ENCODE measurements around the gene DIP2C. TPM values are rescaled to one million over a fixed set of nuclear protein-coding genes. Genes with fewer than 3 reads are reported as not detected.

Gene DIP2C
- total RNA-seq, 1 donor: 19.9 TPM

DNA sequence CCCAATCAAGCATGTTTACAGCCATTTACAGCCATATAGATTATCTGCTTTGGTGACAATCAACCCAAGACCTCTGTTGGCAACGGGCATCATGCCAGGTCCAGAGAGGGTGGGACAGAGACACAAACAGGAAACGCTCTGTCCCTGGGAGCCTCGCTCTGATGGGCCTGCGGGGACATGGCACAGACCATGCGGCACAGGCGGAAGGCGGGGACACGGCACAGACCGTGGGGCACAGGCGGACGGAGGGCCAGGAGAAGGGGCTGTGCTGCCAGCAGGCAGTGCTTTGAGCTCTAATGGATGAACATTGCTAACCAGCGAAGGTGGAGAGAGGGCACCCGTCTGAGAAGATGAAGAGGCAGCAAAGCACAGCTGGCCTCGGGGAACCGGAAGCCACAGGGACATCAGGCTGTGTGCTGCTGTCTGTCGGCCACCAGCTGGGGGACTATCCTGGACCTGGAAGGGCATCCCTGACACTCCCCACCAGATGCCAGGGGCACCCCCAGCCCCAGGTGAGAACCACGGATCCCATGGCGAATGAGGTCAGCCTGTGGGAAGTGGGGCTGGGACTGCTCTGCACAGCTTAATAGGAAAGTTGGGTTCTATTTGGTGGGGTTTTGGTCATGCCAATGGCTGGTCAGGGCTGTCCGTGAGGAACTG, 61.0 kb downstream of the DIP2C start:
- DNase-seq (ENCODE audit: low read depth): no peak
- no peak overlapping the region for H3K4me3 ChIP-seq (ENCODE audit: low read depth, low read length)
- TF ChIP-seq, protein P1, sequence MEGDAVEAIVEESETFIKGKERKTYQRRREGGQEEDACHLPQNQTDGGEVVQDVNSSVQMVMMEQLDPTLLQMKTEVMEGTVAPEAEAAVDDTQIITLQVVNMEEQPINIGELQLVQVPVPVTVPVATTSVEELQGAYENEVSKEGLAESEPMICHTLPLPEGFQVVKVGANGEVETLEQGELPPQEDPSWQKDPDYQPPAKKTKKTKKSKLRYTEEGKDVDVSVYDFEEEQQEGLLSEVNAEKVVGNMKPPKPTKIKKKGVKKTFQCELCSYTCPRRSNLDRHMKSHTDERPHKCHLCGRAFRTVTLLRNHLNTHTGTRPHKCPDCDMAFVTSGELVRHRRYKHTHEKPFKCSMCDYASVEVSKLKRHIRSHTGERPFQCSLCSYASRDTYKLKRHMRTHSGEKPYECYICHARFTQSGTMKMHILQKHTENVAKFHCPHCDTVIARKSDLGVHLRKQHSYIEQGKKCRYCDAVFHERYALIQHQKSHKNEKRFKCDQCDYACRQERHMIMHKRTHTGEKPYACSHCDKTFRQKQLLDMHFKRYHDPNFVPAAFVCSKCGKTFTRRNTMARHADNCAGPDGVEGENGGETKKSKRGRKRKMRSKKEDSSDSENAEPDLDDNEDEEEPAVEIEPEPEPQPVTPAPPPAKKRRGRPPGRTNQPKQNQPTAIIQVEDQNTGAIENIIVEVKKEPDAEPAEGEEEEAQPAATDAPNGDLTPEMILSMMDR (IDR thresholded peaks at IDR 0.05; ENCODE audit: insufficient read depth, low read depth, low read length): no peak

DNA sequence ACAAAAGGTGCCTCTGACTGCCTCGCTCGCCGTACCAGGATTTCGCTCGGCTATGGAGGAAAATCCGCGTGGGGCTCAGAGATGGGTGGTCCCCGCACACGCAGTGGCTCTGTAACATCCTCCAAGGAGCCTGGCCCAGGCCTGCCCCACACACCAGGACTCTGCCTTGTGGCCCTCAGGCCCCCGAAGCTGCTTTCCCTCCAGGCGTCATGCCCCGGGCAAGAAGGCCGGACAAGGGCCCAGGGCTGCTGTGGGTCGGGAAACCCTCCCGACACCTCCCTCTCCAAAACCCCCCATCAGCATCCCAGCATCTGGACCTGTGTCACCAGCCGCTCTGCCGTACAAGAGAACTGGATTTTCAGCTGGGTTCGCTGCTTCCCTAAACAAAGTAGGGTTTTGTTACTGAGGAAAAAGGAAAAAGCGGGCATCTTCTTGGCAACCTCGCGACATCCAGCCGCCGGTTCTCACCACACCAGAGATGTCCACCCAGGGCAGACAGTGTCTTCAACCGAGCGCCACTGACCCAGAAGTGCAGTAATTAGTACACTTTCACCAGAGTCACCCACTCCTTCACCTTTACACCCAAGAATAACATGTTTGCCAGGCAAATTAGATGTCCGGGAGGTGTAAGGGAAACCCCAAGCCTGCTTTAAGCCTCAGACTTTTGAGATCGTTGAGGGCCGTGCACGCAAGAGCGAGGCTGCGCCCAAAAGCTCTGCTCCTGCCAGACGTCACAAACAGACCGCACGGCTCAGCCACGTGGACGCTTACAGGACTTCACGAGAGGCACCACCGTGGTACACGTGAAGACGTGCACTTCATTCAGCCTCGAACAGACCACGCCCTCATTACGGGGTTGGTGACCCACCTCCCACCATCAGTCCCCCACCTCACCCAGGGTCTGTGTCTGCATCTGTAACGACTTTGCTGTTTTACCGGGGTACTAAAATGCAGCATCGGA, 62.2 kb downstream of the DIP2C start:
- H3K4me3 ChIP-seq (ENCODE audit: low read depth, low read length): no peak overlapping the region
- no peak for DNase-seq (ENCODE audit: low read depth)
- TF ChIP-seq, protein P1 (IDR thresholded peaks at IDR 0.05; ENCODE audit: insufficient read depth, low read depth, low read length): no peak

DNA sequence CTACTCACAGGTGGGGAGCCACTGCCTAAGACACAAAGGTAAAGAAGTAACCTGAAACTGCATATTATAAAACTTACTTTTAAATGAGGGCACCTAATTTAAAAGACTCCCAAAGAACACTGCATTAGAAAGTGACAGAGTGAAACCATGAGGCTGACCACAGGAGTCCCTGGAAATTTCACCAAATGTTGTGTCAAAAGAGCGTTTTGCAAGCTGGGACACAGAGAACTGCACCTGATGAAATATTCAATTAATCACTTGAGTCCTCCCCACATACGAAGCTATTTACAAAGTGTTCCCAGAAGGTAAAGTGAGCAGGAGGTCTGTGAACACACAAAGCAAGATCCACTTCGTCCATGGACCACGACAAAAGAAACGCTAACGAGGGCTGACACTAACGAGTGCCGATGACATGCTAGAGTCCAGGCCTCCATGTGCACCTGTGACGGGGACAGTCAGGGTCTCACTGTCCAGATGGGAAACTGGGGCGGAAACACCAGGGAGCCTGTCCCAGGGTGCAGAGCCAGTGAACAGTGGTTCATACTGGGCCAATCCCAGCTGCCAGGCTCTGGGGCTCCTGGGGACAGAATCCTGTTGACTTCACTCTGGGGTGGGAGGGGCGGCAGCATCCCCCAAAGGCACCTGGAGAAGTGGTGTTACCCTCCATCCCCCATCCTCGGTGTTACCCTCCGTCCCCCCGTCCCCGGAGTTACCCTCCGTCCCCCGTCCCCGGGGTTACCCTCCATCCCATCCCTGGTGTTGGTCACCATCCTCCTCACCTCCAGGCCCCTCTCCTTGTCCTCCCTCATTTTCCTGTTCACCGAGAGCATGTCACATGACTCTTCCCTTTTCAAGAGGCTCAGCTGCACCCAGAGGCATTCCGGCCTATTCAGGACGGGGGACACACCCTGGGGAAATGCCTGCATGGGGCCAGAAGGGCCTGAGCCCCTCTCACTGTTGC, 63.4 kb downstream of the DIP2C start:
- H3K4me3 ChIP-seq (ENCODE audit: low read depth, low read length): no peak overlapping the region
- no peak for DNase-seq (ENCODE audit: low read depth)
- TF ChIP-seq, protein P1 (IDR thresholded peaks at IDR 0.05; ENCODE audit: insufficient read depth, low read depth, low read length): no peak

DNA sequence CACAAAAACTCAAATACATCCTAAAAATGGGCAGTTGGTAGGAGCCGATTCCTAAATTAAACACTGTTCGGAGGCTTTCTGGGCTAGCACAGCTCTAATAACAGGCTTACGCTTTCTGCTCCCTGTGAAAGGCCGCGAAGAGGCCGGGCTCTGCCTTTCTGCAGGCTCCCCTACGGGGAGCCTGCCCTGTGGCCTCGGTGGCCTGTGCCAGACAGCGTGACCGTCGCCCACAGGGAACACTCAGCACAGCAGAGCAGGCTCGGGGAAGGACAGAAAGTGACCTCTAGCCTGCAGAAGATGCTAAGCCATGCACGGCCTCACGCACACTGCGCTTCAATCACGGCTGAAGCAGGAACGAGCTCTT, 64.2 kb downstream of the DIP2C start:
- H3K4me3 ChIP-seq (ENCODE audit: low read depth, low read length): no peak overlapping the region
- DNase-seq (ENCODE audit: low read depth): no peak
- TF ChIP-seq, protein P1 (IDR thresholded peaks at IDR 0.05; ENCODE audit: insufficient read depth, low read depth, low read length): no peak

DNA sequence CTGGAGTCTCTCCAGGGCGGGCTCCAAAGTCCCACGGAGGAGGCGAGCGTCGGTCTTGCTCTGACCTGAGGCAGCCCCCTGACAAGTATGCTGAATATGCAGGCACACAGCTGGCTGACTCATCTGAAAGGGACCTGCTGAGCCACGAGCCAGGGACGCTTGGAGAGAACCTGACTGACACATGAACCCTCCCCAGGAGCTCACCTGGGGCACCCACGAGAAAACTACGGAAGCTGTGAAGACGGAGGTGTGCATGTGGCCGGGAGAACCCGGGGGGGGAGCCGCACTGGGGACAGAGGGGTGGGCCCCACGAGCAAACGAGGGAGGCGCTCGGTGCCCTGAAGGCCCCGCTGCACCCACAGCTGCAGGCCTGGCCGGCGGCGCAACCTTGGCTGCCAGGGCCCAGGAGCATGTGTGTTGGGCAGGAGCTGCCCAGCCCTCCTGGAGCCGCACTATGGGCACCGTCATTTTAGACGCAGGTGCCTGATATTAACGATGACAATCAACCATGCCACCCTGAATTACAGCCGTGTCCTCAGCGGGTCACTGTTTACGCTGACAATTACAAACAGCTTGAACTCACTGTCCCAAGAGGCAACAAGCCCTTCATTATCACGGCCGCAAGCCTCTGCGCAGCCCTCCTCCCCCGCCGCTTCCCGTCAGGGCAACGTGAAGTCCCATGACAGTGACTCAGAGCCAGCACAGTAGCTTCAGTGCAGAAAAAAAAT, 64.7 kb downstream of the DIP2C start:
- no peak overlapping the region for H3K4me3 ChIP-seq (ENCODE audit: low read depth, low read length)
- TF ChIP-seq, protein P1 (IDR thresholded peaks at IDR 0.05; ENCODE audit: insufficient read depth, low read depth, low read length): no peak
- peak; percentile 92 for DNase-seq (ENCODE audit: low read depth)

DNA sequence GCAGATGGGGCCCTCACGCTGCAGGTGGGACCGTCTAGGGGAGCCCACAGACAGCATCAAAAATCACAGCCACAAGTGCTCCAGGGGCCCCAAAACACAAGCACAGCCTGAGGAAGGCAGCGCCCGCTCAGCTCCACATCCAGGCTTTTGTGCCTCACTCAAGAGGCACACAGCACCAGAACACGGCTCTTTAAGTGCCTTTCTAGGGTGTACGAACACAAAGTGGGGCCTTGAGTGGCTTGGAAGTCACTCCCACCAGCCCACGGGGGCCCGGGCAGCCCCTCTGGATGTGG, 65.2 kb downstream of the DIP2C start:
- TF ChIP-seq, protein P1 (IDR thresholded peaks at IDR 0.05; ENCODE audit: insufficient read depth, low read depth, low read length): no peak
- no peak for DNase-seq (ENCODE audit: low read depth)
- H3K4me3 ChIP-seq (ENCODE audit: low read depth, low read length): no peak overlapping the region
